ENCODE data around the gene EIF3B. TPM values are rescaled to one million over a fixed set of nuclear protein-coding genes. Genes with fewer than 3 reads are reported as not detected.
A peak's percentile ranks its signal among the peaks of the same experiment; 100 is the strongest.

The EIF3B gene
- total and polyA plus RNA-seq, 9 of the 15 experiments (the other 6 are each of a cell fraction or from before 2014, with no cell fraction given) = 25.9 to 494 (median 357) TPM

GRCh38 chr7:2353936-2354185 lies 766 bp upstream of the EIF3B start (continued):
- TF ChIP-seq ZNF639 (CRISPR knock-in tag; conservative IDR thresholded peaks at IDR 0.05 in 1 of 2, IDR thresholded peaks at IDR 0.05 in 1 of 2) = peak in 1 of 2 experiments; percentile 94; a peak in 2 of 4 replicates
- no peak for TF ChIP-seq ZNF311 (CRISPR knock-in tag; IDR thresholded peaks at IDR 0.05)
- no peak for TF ChIP-seq DACH1 (IDR thresholded peaks at IDR 0.05; ENCODE audit: partially characterized antibody)
- TF ChIP-seq ZFP91 (CRISPR knock-in tag; IDR thresholded peaks at IDR 0.05) = no peak; the same call in 1 of the 2 replicates
- TF ChIP-seq ZNF740 (CRISPR knock-in tag; IDR thresholded peaks at IDR 0.05) = peak; percentile 78; the same call in 1 of the 2 replicates
- TF ChIP-seq ZNF740 (tag; IDR thresholded peaks at IDR 0.05) = no peak
- TF ChIP-seq CBX1 (IDR thresholded peaks at IDR 0.05; ENCODE audit: low read depth) = peak; percentile 73; the same call in 1 of the 2 replicates
- no peak for TF ChIP-seq ZNF512 (tag; IDR thresholded peaks at IDR 0.05)
- TF ChIP-seq RAD51 (IDR thresholded peaks at IDR 0.05; ENCODE audit: borderline replicate concordance, low read depth) = peak; percentile 98
- no peak for TF ChIP-seq HMG20B (CRISPR knock-in tag; IDR thresholded peaks at IDR 0.05)
- TF ChIP-seq TFAP4 (CRISPR knock-in tag; IDR thresholded peaks at IDR 0.05; ENCODE audit: borderline replicate concordance) = peak; percentile 93
- no peak for TF ChIP-seq HNRNPUL1 (IDR thresholded peaks at IDR 0.05; ENCODE audit: low read length)
- TF ChIP-seq SMAD3 (CRISPR knock-in tag; conservative IDR thresholded peaks at IDR 0.05) = peak; percentile 61
- peak; percentile 23; the same call in 1 of the 2 replicates for TF ChIP-seq THAP7 (CRISPR knock-in tag; IDR thresholded peaks at IDR 0.05)
- peak; percentile 88 for TF ChIP-seq POLR2A (conservative IDR thresholded peaks at IDR 0.05)
- no peak for TF ChIP-seq TRIM28 (IDR thresholded peaks at IDR 0.05)
- no peak; the same call in none of the 2 replicates for TF ChIP-seq CREM (IDR thresholded peaks at IDR 0.05; ENCODE audit: low read depth)
- peak; percentile 75; the same call in 1 of the 2 replicates for TF ChIP-seq KLF6 (CRISPR knock-in tag; IDR thresholded peaks at IDR 0.05; ENCODE audit: borderline replicate concordance)
- 0 out of 2 replicates have a peak, but pooled peaks have one; percentile 32 for TF ChIP-seq ZNF384 (IDR thresholded peaks at IDR 0.05; ENCODE audit: low read depth, low read length)
- TF ChIP-seq ZBTB49 (CRISPR knock-in tag; IDR thresholded peaks at IDR 0.05; ENCODE audit: borderline replicate concordance) = peak; percentile 94; the same call in 1 of the 2 replicates

Data from K562 (cell line).